HCEC 1CT (cell line): ENCODE results near the gene ZNF91.
"Not testable (repeated sequence)": the region's sequence is repeated elsewhere in the genome, so short reads cannot be mapped to it uniquely, and the experiment has no call there.

Experiments used
- DNase-seq: peaks from one replicate; pipeline ENCODE4 v3.0.0-alpha.2; 2017

The ZNF91 gene

DNA sequence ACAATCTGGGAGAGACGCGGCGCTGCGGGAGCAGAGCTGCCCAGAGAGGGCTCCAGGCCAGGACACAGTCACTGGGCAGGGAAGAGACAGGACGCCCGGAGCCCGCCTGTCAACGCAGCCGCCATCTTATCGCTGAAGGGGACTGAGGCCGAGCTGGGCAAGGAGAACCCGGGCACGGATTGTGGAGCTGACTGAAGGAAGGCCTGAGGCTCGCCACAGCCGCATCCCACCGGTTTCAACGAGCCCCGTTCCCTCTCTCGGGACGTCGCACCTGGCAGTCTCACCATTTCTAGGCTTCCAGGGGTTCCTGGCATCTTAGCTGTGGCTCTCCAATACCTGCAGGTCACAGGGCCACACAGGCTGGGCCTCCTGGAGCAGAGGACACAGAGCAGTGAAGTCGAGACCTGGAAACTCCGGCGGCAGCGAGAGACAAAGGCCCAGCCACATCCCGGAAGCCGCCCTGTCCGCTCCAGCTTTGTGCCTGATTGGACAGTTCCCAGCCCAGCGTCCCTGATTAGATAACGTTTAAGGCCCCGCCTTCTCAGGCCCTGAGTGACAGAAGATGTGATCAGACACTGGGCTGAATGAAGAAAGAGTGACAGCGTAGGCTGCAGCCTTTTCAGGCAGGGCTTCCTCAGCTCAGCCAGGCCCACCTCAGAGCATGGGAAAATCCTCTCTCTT lies at the start of gene ZNF91:
ZNF91 (minus strand) TSS at position 431 of the 681 bp plus-strand sequence; CDS start at position 314, 117 bp downstream.
- peak; percentile 93 for DNase-seq

DNA sequence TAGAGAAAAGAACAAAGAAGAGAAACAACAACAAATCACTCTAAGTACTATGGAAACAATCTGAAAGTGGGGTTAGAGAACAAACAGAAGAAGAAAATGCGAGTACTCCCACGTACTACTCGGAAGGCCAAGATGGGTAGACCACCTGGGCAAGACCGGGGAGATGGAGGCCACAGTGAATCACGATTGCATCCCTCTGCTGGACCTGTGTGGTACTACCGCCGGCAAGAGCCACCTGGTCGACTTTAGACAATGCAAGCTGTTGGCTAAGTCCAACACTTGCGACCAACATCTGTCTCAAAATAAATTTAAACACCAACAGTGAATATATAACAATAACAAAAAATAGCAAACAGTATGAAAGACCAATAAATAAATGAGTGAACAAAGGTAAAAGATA lies 45.5 kb upstream of the ZNF91 start:
- no peak for DNase-seq

DNA sequence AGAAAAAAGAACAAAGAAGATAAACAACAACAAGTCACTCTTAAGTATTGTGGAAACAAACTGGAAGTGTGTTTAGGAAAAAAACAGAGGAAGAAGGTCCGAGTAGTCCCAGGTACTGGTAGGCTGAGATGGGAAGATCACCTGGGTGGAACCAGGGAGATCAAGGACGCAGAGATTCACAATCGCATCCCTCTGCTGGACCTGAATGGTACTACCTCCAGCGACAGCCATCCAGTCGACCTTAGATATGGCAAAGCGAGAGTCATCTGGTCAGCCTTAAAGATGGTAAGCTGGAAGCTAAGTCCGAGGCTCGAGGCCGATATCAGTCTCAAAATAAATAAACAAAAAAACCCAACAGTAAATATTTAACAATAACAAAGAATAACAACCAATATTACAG lies 44.9 kb upstream of the ZNF91 start:
- DNase-seq = no peak

DNA sequence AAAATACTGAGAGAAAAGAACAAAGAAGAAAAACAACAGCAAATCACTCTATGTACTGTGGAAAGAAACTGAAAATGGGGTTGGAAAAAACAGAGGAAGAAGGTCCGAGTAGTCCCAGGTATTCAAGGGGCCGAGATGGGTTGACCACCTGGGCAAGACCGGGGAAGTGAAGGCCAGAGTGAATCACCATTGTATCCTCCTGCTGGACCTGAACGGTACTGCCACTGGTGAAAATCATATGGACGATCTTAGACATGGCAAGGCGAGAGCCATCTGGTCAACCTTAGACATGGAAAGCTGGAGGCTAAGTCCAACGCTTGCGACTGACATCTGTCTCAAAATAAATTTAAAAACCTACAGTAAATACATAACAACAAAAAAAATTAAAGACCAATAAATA lies 44.4 kb upstream of the ZNF91 start:
- DNase-seq = no peak

DNA sequence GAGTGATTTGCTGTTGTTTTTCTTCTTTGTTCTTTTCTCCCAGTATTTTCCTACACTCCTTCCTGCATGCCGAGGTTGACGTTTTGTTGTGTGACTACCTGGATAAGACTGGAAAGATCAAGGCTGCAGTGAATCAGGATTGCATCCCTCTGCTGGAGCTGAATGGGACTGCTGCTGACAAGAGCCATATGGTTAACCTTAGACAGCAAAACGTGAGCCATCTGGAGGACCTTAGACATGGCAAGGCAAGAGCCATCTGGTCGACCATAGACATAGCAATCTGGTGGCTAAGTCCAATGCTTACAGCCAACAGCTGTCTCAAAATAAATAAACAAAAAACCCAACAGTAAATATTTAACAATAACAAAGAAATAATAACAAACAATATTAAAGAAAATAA lies 42.6 kb upstream of the ZNF91 start:
- DNase-seq = no peak

DNA sequence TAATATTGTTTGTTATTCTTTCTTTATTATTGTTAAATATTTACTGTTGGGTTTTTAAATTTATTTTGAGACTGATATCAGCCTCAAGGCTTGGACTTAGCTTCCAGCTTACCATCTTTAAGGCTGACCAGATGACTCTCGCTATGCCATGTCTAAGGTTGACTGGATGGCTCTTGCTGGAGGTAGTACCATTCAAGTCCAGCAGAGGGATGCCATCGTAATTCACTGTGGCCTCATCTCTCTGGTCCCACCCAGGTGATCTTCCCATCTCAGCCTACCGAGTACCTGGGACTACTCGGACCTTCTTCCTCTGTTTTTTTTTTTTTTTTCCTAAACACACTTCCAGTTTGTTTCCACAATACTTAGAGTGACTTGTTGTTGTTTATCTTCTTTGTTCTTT lies 41.7 kb upstream of the ZNF91 start:
- DNase-seq = no peak

DNA sequence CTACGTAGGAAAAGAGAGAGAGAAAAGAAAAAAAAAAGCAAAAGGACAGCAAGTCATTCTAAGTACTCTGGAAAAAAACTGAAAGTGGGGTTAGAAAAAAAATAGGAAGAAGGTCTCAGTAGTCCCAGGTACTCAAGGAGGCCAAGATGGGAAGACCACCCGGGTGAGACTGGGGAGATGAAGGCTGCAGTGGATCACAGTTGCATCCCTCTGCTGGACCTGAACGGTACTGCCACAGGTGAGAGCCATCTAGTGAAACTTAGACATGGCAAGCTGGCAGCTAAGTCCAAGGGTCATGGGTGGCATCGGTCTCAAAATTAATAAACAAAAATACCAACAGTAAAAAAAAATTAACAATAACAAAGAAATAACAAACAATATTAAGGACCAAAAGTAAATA lies 41.0 kb upstream of the ZNF91 start:
- DNase-seq = no peak

DNA sequence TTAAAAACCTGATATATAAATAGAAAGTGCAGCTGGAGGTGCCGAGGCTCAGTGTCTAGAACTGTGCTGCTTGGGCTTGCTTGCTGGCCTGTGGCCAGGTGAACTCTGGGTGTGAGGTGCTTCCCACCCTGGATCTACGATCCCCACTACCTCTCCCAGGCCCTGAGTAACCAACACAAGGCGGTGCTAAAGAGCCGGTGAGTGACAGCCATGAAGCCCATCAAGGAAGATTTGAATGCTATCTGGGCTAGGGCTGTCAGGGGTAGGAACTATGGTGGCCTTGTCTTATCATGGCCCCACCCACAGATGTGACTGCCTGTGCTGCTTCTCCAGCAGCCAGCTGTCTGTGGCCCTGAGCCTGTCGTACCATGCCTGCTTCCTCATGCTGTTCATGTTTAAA lies 25.6 kb upstream of the ZNF91 start:
- no peak for DNase-seq

DNA sequence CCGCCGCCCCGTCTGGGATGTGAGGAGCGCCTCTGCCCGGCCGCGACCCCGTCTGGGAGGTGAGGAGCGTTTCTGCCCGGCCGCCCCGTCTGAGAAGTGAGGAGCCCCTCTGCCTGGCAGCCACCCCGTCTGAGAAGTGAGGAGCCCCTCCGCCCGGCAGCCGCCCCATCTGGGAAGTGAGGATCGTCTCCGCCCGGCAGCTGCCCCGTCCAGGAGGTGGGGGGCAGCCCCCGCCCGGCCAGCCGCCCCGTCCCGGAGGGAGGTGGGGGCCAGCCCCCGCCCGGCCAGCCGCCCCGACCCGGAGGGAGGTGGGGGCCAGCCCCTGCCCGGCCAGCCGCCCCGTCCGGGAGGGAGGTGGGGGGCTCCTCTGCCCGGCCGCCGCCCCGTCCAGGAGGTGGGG lies 24.0 kb upstream of the ZNF91 start:
- DNase-seq = not testable (repeated sequence)

DNA sequence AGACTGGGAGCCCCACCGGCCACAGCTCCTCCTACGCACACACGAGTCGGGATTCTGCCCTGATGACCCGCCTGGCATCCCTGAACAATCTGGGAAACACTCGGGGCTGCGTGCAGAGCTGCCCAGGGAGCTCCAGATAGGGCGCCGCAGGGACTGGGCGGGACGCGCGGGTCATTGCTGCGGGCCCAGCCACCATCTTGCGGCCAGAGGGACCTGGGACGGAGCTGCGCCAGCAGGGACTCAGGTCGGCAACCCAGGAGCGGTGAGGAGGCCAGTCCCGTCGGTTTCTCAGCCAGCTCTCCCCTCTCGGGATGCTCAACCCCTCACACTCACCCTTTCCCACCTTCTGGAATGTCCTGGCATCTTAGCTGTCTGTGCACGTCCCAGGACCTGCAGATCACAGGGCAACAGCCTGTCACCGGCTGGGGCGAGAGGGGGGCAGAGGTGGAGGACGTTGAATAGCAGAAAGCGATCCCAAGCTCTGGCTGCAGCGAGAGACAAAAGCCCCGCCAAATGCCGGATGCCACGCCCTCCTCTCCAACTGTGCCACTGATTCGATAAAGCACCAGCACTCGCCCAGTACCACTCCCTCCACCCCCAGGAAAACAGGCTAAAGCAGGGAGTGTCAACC lies 20.4 kb upstream of the ZNF91 start:
- no peak for DNase-seq

DNA sequence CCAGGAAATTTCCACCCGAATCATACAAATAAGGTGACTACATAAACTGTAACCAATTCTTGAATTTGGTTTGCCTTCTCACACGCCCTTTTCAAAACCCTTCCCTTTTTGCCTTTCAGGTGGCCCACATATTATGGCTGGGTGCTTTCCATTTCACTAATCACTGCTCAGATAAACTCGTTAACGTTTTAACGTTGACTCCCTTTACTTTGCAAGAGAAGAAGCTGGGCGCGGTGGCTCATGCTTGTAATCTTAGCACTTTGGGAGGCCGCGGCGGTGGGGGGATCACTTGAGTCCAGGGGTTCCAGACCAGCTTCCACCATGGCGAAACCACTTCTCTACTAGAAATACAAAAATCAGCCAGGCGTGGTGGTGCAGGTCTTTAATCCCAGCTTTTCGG lies 19.8 kb upstream of the ZNF91 start:
- no peak for DNase-seq

DNA sequence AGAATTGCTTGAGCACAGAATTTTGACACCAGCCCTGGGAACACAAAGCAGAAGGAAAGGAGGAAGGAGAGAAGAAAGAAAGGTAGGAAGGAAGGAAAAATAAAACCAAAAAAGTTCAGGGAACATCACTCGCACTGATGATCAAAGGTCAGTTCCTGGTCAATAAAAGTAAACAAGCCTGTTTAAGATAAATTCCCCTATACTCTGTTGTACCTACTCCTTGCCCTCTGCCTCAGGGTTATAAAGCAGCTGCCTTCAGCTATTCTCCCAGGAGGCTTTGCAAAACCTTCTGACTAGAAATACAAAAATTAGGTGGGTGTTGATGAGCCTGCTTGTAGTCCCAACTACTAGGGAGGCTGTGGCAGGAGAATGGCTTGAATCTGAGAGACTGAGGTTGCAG lies 14.9 kb upstream of the ZNF91 start:
- DNase-seq = no peak

DNA sequence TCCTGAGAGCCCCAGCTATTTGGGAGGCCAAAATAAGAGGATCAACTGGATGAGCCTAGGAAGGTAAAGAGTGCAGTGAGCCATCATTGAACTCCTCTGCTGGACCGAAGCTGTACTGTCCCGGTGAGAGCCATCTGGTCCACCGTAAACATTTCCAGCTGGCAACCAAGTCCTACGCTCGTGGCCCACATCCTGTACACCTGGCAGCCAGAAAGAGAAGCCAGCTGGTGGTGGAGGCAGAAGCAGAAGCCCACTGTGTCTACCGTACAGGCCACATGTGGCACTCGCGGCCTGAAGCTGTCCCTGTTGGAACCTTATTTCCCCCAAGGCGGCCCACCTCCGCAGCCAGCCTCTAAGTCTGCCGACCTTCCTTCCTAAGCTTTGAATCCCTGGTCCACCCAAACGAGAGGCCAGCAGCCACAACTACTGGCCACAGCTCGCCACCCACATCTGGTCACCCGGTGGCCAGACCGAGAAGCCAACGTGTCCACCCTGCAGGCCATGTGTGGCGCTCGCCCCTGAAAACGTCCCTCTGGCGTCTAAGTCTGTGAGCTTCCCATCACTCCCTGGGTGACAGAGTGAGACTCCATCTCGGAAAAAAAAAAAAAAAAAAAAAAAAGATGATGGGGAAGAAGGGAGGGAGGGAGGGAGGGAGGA lies 14.2 kb upstream of the ZNF91 start:
- DNase-seq = no peak

DNA sequence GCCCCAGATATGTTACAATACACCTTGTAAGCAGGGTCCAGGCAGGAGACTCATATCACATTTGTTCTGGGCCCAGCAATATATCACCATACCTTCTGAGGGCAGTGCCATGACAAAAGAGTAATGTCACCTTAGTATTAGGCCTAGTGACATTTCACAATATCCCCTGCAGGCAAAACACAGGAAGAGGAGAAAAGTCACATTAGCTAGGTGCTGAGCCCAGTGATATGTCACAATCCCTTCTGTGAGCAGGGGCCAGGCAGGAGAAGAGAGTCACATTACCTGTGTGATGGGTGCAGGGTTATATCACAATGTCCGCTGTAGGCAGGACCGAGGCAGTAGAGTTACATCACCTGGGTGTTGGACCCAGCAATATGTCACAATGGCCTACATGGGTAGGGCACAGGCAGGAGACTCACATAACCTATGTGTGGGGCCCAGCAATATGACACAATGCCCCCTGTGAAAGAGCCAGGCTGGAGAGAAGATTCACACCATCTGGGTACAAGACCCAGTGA lies 12.4 kb upstream of the ZNF91 start:
- DNase-seq = no peak

DNA sequence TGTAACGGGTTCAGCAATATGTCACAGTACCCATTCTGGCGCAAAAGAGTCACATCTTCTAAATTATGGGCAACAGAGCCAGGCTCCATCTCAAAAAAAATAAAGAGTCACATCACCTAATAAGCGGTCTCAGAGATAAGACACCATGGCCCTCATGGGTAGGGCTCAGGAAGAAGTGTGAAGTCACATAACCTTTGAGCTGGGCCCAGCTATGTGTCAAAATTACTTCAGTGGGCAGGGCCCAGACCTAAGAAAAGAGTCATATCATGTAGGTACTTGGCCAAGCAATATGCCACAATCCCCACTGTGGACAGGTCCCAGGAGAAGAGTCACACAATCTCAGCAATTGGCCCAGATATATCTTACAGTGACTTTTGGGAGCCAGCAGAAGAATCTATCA lies 11.4 kb upstream of the ZNF91 start:
- no peak for DNase-seq

DNA sequence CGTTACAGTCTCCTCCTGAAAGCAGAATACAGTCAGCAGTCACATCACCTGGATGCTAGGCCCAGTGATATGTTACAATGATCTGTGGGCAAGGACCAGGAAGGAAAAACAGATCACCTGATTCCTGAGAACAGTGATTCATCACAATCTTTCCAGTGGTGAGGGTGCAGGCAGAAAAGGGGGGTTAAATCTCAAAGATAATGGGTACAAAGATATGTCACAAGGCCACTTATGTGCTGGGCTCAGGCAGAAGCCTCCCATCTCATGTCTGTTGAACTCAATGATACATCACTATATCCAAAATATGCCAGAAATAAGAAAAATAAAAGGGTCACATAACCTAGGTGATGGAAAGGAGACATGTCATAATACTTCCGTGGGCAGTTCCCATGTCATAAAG lies 10.8 kb upstream of the ZNF91 start:
- no peak for DNase-seq

DNA sequence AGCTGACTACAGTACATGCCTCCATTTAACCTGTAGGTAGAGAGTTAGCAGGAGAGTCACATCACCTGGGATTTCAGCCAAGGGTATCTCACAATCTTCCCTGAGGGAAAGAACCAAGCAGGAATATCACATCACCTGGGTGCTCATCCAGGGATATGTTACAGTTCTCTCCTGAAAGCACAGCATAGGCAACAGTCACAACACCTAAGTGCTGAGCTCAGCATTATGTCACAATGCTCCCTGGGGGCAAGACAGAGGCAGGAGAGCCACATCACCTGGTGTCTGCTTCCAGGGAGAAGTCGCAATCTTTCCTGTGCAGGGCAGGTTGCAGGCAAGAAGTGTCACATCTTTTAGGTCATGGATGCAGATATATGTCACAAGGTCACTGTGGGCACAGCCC lies 9.4 kb upstream of the ZNF91 start:
- DNase-seq = no peak

DNA sequence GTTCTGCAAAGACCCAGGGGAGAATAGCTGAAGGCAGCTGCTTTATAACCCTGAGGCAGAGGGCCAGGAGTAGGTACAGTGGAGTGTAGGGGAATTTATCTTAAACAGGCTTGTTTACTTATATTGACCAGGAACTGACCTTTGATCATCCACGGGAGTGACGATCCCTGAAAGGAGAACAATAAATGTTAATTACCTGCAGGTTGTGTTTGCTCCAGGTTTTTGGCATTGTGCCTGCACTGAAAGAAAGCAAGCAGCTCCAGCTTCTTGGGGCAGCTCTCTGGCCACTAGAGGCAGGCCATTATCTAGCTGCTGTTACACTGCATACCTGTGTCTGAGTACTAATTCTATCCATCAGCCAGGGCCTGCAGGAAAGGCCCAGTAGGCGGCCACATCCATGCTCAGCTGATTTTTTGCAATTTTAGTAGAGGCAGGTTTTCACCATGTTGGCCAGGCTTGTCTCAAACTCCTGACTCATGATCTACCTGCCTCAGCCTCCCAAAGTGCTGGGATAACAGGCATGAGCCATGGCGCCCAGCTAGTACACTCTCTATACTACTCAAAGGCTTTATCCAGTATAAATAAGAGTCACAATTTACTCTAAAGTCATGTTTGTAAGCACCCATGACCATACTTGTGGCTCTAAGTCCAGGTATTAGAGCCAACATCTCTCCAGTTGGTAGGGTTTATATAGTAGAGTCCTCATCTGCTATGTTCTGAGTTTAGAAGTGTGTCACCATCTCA lies 8.5 kb upstream of the ZNF91 start:
- DNase-seq = no peak

DNA sequence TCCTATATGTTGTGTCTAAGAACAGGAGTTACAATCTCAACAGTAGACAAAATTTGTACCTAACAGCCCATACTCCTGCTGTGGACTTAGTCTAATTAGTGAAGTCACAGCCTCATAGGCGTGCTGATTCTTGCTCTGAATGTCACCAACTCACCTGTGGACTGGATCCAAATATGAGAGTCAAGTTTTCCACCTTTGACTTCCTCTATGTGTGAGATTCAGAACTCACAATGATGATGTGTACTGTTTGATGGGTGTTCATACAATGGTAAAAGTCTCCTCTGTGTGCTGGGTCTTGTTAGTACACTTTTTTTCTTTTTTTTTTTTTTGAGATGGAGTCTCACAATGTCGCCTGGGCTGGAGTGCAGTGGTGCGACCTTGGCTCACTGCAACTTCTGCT lies 7.8 kb upstream of the ZNF91 start:
- DNase-seq = no peak

DNA sequence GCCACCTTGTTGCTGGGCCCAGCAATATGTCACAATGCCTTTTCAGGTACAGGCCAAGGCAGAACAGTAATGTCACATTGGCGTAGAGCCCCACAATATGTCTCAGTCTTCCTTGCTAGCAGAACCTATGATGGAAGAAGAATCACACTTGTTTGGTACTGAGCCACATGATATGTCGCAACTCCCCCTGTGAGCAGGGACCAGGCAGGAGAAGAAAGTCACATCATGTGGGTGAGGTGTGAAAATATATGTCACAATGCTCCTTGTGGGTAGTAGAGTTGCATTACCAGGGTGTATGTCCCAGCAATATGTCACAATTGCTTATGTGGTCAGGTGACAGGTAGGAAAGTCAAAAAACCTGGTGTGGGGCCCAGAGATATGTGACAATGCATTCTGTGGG lies 7.1 kb upstream of the ZNF91 start:
- no peak for DNase-seq

DNA sequence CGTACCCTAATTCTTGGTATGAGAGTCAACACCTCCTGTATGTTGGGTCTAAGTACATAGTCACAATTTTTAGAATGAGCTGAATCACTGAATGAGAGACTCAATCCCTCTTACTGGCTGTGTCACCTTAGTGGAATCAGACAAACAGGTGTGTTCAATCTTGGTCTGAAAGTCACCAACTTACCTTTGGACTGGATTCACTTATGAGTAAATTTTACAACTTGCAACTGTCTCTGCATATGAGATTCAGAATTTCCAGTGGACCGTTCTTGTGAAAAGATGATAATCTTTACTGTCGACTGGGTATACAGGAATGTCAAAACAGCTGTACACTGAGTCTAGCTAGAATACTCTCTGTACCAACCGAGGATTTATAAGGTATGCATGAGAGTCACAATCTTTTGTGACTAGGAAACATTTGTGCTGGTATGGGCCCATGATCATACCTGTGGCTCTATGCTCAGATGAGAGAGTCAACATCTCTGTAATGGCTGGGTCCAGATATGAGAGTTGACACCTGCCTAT lies 5.9 kb upstream of the ZNF91 start:
- DNase-seq = no peak

DNA sequence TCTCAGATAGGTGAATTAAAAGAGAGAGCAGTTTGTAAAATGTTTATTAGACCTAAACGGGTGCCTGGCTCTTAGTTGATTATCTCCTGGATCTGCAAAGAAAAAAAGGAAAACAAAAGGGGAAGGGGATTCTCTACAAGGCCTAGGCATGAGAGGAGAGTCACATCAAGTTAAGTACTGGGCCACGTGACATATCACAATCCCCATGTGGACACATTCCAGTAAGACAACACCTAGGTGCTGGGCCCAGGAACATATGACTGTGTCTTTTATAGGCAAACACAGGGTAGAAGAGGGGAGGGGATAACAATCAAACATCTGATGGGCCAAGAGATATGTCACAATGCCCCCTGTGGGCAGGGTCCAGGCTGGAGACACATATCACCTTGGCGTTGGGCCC lies 4.2 kb upstream of the ZNF91 start:
- DNase-seq = no peak

DNA sequence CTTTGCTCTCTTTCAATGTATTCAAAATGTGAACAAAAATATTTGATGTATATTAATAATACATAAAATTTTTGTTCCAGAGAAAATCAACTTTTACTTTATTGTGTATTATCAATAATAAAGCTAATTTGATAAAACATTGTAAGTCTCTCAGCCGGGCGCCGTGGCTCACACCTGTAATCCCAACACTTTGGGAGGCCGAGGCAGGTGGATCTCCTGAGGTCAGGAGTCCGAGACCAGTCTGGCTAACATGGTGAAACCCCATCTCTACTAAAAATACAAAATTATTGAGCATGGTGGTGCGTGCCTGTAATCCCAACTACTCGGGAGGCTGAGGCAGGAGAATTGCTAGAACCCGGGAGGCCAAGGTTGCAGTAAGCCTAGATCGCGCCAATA lies 449 bp upstream of the ZNF91 start:
- DNase-seq = not testable (repeated sequence)
